GM10266 (cell line): Measurements from ENCODE around the gene KLRC1.
A peak's percentile ranks its signal among the peaks of the same experiment; 100 is the strongest.
"Not testable (repeated sequence)": the region's sequence is repeated elsewhere in the genome, so short reads cannot be mapped to it uniquely, and the experiment has no call there.

ENCODE experiments used
- DNase-seq: peaks from one replicate; pipeline ENCODE4 v3.0.0; 2012; ENCODE audit errors: extremely low spot score
- CTCF ChIP-seq: IDR thresholded peaks from 2 replicates; pipeline ENCODE4 v1.5.1; 2012; ENCODE audit warnings: mild to moderate bottlenecking, low read depth; ENCODE audit not compliant: control insufficient read depth, insufficient read depth; ENCODE audit errors: missing control alignments

KLRC1 gene

GRCh38 chr12:10453156-10453555, at the start of gene KLRC1:
KLRC1 (minus strand) TSS chr12:10453377; CDS start chr12:10451156, 2,221 bp downstream.
- no peak for DNase-seq
- no peak for TF ChIP-seq CTCF

- TF ChIP-seq CTCF = peak; percentile 9
- no peak for DNase-seq
Observed at GRCh38 chr12:10501030-10501429, 47.9 kb upstream of the KLRC1 start.

GRCh38 chr12:10498042-10498441, 44.9 kb upstream of the KLRC1 start:
- TF ChIP-seq CTCF = no peak
- DNase-seq = no peak

GRCh38 chr12:10497602-10498001, 44.4 kb upstream of the KLRC1 start:
- no peak for TF ChIP-seq CTCF
- no peak for DNase-seq

GRCh38 chr12:10491766-10492165, 38.6 kb upstream of the KLRC1 start:
- no peak for TF ChIP-seq CTCF
- no peak for DNase-seq

- not testable (repeated sequence) for DNase-seq
Observed at GRCh38 chr12:10487328-10487727, 34.2 kb upstream of the KLRC1 start.

GRCh38 chr12:10481901-10482300, 28.7 kb upstream of the KLRC1 start:
- DNase-seq = not testable (repeated sequence)

GRCh38 chr12:10472808-10473207, 19.6 kb upstream of the KLRC1 start:
- DNase-seq = not testable (repeated sequence)

- DNase-seq = no peak
- TF ChIP-seq CTCF = no peak
Observed at GRCh38 chr12:10469701-10470100, 16.5 kb upstream of the KLRC1 start.
